GM21576 (cell line): ENCODE measurements around the gene CDH22.

ENCODE experiments used
- ATAC-seq: cut with Tn5 transposase; IDR thresholded peaks from one replicate; pipeline ENCODE4 v1.9.1; 2021; ENCODE audit warnings: mild to moderate bottlenecking, moderate library complexity; ENCODE audit not compliant: unreplicated experiment

CDH22 gene

GRCh38 chr20:46174469-46175126 lies 133.7 kb downstream of the CDH22 start:
- no peak for ATAC-seq

GRCh38 chr20:46173652-46174468 lies 134.4 kb downstream of the CDH22 start:
- ATAC-seq: no peak

- no peak for ATAC-seq
Observed at GRCh38 chr20:46172961-46173536, 135.2 kb downstream of the CDH22 start.

GRCh38 chr20:46172455-46172854 lies 135.8 kb downstream of the CDH22 start:
- no peak for ATAC-seq

DNA sequence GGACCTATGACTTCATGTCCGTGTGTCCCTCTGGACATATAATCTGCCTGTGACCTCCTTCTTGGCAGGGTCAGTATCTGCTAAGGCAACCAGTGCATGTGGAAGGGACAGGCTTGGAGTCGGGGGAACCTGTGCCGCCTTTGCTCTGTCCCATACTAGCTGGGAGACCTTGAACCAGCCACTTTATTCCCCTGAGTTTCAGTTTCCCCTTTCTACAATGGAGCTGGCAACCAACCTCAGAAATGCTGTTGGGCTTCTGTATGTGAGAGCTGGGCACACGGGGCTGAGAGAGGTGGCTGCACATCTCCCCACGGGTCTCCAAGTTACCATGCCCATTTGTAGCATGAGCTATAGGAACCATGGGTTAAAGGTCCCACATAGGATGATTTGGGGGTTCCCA lies 136.4 kb downstream of the CDH22 start:
- ATAC-seq: no peak

DNA sequence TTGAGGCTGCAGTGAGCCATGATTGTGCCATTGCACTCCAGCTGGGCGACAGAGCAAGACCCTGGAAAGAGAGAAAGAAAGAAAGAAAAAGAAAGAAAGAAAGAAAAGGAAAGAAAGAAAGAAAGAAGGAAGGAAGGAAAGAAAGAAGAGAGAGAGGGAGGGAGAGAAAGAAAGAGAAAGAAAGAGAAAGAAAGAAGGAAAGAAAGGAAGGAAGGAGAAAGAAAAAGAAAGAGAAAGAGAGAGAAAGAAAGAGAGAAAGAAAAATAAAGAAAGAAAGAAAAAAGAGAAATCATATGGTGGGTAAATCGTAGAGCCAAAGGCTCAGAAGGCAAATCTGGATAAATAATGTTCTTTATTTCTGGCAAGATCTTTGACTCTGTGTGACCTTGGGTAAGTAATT lies 136.8 kb downstream of the CDH22 start:
- no peak for ATAC-seq

- ATAC-seq: no peak
Observed at GRCh38 chr20:46169245-46170171, 138.8 kb downstream of the CDH22 start.

- ATAC-seq: no peak
Observed at GRCh38 chr20:46168438-46168837, 139.9 kb downstream of the CDH22 start.

- ATAC-seq: no peak
Observed at GRCh38 chr20:46167080-46167479, 141.2 kb downstream of the CDH22 start.

GRCh38 chr20:46164254-46164653 lies 144.0 kb downstream of the CDH22 start:
- ATAC-seq: no peak

GRCh38 chr20:46161921-46162320 lies 146.4 kb downstream of the CDH22 start:
- ATAC-seq: no peak

DNA sequence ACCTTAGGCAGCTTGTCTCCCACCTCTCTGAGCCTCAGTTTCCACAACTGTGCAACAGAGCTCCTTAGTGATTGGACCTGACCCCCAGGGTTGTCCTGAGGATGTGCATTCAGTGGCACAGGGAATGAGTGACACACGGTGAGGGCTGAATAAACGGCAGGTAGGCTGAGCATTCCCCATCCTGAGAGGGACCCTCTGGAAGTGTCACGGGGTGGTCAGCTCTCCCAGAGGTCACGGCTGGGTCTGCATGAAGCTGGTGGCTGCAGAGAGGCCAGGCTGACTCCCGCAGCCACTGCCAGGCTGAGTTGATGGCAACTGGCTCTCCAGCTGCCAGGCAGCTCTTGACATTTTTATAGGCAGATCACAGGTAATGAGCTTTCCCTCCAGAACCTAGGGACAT lies 147.6 kb downstream of the CDH22 start:
- no peak for ATAC-seq

GRCh38 chr20:46159101-46159897 lies 149.0 kb downstream of the CDH22 start:
- ATAC-seq: no peak

GRCh38 chr20:46158476-46158987 lies 149.8 kb downstream of the CDH22 start:
- ATAC-seq: no peak

GRCh38 chr20:46157625-46158024 lies 150.7 kb downstream of the CDH22 start:
- no peak for ATAC-seq

DNA sequence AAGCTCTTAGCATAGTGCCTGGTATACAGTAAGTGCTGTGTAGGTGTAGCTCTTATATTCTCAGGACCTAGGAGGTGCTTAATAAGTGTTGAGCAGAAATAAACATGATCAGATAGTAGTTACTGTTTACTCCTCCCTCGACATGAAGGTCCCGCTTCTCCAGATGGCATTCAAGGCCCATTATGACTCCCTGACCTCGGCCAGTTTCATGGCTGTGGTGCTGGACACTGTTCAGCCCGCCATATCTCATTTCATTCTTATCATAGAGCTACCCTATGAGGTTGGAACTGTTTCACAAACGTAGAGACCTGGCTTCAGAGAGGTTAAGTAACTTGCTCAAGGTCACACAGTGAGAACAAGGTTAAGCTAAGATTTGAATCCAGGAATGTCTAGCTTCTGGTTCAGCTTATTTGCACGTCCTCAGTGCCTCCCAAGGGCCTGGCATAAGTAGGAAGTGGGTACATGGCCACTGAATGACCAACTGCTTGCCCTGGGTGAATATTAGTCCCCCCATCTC lies 151.2 kb downstream of the CDH22 start:
- no peak for ATAC-seq

- ATAC-seq: no peak
Observed at GRCh38 chr20:46156065-46156464, 152.2 kb downstream of the CDH22 start.

- no peak for ATAC-seq
Observed at GRCh38 chr20:46154796-46155195, 153.5 kb downstream of the CDH22 start.

DNA sequence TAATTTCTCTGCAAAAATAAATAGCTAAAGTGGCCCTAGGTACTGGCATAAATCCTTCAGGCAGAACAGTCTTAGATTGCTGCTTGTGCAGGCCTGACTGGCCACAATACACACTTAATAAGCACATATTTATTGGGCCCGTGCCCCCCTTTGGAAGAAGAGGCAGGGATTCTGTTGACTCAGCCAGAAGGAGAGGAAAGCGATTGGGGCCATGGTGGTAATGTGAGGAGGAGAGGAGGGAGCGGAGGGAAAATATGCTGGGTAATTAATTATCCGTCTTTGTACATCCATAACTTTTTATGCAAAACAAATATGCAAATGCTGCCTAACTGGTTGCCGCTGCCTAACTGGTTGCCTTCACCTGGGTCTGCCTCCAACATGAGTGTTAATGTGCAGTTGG lies 154.0 kb downstream of the CDH22 start:
- ATAC-seq: no peak
